Pons (tissue), 1 donor: ENCODE data around the gene TXNDC16.
"Not testable (repeated sequence)": the region's sequence is repeated elsewhere in the genome, so short reads cannot be mapped to it uniquely, and the experiment has no call there.

Experiments used
- DNase-seq: peaks from one replicate; pipeline ENCODE4 v3.0.0-alpha.2; 2016; ENCODE audit warnings: low spot score

Gene TXNDC16

GRCh38 chr14:52536269-52536668 is 16.0 kb downstream of the TXNDC16 start:
- DNase-seq: no peak

- DNase-seq: no peak
Observed at GRCh38 chr14:52531481-52531880, 20.8 kb downstream of the TXNDC16 start.

GRCh38 chr14:52527052-52527451 is 25.3 kb downstream of the TXNDC16 start:
- DNase-seq: no peak

GRCh38 chr14:52522581-52523345 is 29.5 kb downstream of the TXNDC16 start:
- DNase-seq: no peak

- no peak for DNase-seq
Observed at GRCh38 chr14:52522033-52522432, 30.3 kb downstream of the TXNDC16 start.

GRCh38 chr14:52514046-52514811 is 38.1 kb downstream of the TXNDC16 start:
- DNase-seq: no peak

- DNase-seq: no peak
Observed at GRCh38 chr14:52513249-52513648, 39.1 kb downstream of the TXNDC16 start.

- no peak for DNase-seq
Observed at GRCh38 chr14:52494444-52494843, 57.9 kb downstream of the TXNDC16 start.

GRCh38 chr14:52485350-52485960 is 66.8 kb downstream of the TXNDC16 start:
- no peak for DNase-seq

- DNase-seq: no peak
Observed at GRCh38 chr14:52481864-52482263, 70.4 kb downstream of the TXNDC16 start.

- DNase-seq: peak; percentile 27
Observed at GRCh38 chr14:52473557-52473956, 78.7 kb downstream of the TXNDC16 start.

- no peak for DNase-seq
Observed at GRCh38 chr14:52472728-52473127, 79.6 kb downstream of the TXNDC16 start.

- not testable (repeated sequence) for DNase-seq
Observed at GRCh38 chr14:52472251-52472650, 80.1 kb downstream of the TXNDC16 start.

- no peak for DNase-seq
Observed at GRCh38 chr14:52467515-52468266, 84.6 kb downstream of the TXNDC16 start.

- no peak for DNase-seq
Observed at GRCh38 chr14:52464175-52464574, 88.1 kb downstream of the TXNDC16 start.

- DNase-seq: no peak
Observed at GRCh38 chr14:52463375-52463774, 88.9 kb downstream of the TXNDC16 start.

- DNase-seq: no peak
Observed at GRCh38 chr14:52461721-52462120, 90.6 kb downstream of the TXNDC16 start.

GRCh38 chr14:52458721-52459085 is 93.6 kb downstream of the TXNDC16 start:
- no peak for DNase-seq

- no peak for DNase-seq
Observed at GRCh38 chr14:52457411-52457810, 94.9 kb downstream of the TXNDC16 start.

- no peak for DNase-seq
Observed at GRCh38 chr14:52455291-52456088, 96.8 kb downstream of the TXNDC16 start.

- DNase-seq: no peak
Observed at GRCh38 chr14:52447236-52447635, 105.1 kb downstream of the TXNDC16 start.
